NCI-H2196 treated with DMSO at 0.1 percent for 48 hours (cell line): ENCODE data around the gene RNF149.

Experiments used
- DNase-seq: peaks from one replicate; lab custom pipeline; 2025; ENCODE audit not compliant: unreplicated experiment; lab: John Stamatoyannopoulos, UW

Gene RNF149

DNA sequence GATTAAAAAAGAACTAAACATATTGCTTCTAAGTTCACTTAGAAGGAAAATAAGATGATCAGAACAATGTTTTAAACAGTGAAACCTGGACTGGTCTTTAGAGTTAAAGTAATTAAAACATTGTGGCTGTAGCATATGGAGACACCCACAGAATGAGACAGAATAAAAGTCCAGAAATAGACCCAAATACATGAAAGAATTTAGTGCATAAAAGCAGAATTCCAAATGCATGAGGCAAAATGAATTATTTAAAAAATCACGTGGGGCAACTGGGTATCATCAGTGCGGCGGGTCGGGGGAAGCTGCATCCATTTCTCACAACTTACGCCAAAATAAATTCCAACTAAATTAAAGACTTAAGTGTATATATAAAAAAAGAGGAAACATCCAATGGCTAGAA is 12.1 kb downstream of the RNF149 start:
- no peak for DNase-seq

DNA sequence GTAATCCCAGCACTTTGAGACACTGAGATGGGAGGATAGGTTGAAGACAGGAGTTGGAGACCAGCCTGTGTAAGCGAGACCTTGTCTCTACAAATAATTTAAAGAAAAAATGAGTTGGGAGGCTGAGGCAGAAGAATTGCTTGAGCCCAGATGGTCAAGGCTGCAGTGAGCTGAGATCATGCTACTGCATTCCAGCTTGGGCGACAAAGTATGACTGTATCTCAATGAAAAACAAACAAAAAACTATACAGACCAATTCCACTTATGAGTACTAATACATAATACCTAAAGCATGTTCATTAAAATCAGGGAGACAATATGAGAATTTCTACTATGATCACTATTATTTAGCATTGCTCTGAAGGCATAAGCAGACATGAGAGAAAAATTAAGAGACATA is 12.6 kb downstream of the RNF149 start:
- DNase-seq: no peak

GRCh38 chr2:101294861-101295260 is 13.6 kb downstream of the RNF149 start:
- no peak for DNase-seq

DNA sequence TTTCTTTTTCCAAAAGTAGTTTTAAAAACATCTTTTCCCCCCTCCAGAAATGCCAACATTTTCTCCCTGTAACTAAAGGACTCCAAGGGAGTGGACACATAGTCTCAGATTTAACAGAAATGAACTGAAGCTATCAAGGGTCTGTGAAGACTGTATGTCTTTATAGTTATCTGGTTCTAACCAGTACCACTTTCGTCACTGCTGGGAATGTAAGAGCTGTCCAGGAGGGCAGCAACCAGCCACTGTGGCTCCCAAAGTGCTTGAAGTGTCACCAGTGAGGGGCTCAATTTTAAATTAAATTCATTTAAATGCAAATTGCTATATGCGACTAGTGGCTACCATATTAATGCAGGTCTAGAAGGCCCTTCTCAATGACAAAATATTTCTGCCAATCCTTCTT is 15.0 kb downstream of the RNF149 start:
- no peak for DNase-seq

DNA sequence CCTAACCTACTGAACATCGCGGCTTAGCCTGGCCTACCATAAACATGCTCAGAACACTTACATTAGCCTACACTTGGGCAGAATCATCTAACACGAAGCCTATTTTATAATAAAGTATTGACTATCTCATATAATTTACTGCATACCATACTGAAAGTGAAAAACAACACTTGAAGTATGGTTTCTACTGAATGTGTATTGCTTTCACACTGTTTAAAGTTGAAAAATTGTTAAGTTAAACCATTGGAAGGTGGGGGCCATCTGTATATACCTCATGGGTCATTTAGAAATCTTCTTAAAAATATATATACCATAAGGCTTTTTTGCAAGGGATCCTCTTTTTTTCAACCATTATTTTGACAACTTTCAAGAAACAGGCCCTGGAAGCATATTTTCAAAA is 16.5 kb downstream of the RNF149 start:
- no peak for DNase-seq

- no peak for DNase-seq
These were observed 17.8 kb downstream of the RNF149 start for GRCh38 chr2:101290711-101291110.

DNA sequence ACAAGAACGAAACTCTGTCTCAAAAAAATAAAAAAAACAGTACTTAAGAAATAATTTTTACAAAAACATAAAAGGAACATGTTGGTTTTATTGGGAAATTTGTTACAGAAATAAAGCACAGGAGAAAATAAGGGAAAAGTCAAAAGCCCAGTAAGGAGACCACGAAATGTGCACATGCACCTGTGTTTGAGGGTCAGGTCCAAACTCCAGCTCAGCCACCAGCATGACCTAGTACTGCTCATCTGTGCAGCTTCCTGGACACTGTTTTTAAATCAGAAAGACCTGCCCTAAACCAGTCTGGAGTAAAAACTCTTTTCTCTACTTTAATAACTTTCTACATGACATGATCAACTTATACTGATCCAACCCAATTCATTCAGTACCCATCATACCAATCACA is 21.2 kb downstream of the RNF149 start:
- no peak for DNase-seq

DNA sequence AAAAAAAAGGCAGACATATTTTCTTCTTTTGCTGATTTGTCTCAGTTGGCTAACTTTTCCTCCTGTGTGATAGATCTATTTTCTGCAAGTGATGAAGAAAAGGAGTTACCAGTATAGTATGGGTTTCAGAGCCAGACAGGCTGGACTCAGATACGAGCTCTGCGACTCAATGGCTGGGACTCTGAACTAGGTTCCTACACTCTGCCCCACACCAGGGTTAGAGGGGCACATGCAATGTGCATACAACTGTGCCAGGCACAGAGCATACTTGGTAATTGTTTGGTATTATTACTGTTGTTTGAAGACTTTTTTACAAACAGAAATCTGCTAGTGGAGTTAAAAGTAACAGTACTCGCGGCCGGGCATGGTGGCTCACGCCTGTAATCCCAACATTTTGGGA is 21.8 kb downstream of the RNF149 start:
- DNase-seq: no peak

DNA sequence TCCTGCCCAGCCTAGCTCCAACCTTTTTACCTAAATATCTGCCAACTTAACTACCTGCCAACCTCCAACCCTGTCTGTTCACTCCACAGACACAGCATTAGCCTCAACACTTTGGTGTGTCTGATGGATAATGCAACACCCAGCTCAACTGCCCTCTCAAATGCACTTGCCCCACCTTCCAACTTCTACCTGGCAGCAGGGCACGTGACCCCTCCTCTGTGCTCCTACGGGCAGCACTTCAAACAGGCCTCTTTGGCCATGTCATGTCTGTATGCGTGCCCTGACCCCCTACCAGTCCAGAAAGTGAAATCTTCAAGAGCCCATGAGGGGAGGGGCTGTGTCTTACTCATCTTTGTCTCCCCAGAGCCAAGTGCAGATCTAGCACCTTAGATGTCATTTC is 25.5 kb downstream of the RNF149 start:
- DNase-seq: no peak

DNA sequence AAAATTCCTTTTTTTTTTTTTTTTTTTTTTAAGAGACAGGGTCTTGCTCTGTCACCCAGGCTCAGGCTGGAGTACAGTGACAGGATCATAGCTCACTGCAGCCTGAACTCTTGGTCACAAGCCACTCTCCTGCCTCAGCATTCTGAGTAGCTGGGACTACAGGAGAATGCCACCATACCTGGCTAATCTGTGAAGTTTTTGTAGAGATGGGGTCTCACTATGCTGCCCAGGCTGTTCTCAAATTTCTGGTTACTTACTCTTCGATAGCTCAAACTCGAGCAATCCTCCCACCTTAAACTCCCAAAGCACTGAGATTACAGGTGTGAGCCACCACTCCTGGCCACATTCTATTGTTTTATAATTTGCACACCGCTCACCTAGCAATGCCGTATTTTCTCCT is 27.0 kb downstream of the RNF149 start:
- no peak for DNase-seq

DNA sequence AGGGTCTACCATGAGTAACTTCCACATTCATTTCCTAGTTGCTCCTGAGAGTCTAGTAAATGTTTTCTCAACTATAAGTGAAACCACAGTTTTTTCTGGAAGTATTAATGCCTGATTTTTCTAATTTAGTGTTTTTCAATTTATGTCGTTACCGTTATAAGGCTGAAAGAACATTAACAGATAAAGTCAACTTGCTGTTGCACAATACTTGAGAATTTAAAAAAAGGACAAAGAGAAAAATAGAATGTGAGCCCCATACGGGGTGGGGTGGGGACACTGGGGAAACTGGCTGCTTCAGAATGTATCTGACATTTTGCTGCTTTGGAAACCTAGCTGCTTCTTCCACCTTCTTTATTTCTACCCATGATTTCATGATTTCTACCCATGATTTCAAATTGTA is 29.6 kb downstream of the RNF149 start:
- no peak for DNase-seq

DNA sequence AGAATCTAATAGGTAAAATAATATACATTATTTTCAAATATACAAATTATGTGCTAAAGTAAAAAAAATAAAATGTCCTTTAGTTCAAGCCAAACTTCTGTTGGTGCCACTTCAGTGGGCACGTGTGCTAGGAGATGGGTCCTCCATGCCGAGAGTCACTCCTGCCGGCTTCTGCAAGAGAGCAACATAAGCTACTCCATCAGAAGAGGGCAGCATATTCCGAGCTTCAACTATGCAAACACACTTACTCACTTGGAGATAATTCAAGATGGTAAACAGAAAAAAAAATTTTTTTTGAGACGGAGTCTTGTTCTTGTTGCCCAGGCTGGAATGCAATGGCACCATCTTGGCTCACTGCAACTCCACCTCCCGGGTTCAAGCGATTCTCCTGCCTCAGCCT is 31.4 kb downstream of the RNF149 start:
- DNase-seq: no peak

DNA sequence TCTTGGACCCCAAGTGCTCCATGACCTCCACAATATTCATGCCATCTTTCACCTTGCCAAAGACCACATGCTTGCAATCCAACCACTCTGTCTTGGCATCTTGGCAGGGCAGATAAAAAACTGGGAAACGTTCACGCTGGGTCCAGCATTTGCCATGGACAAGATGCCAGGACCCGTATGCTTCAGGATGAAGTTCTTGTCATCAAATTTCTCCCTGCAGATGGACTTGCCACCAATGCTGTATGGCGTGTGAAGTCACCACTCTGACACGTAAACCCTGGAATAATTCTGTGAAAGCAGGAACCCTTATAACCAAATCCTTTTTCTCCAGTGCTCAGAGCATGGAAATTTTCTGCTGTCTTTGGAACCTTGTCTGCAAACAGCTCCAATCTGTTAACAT is 34.4 kb downstream of the RNF149 start:
- no peak for DNase-seq

DNA sequence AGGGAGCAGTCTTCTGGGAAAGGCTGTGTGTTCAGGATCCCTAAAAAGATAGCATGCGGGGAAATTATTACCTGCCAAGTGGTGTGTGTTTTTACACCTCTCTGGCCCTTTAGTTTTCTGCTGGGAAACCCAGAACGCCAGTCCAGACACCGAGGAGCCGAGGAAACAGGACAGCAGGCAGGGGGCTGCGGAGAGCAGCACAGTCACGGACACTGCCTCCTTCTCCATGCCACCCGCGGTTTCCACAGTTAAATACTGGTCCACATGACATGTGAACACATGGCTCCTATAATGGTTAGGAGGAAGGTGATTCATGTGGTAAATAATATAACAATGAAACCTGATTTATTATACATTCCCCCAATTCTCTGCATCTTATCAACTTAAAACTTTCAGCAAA is 35.4 kb downstream of the RNF149 start:
- no peak for DNase-seq

GRCh38 chr2:101272045-101272784 is 36.3 kb downstream of the RNF149 start:
- DNase-seq: no peak

- DNase-seq: no peak
These were observed 37.7 kb downstream of the RNF149 start for GRCh38 chr2:101270700-101271259.

- DNase-seq: no peak
These were observed 40.5 kb downstream of the RNF149 start for GRCh38 chr2:101267671-101268656.

- no peak for DNase-seq
These were observed 42.5 kb downstream of the RNF149 start for GRCh38 chr2:101265893-101266499.

- DNase-seq: peak; percentile 9
These were observed 44.1 kb downstream of the RNF149 start for GRCh38 chr2:101264360-101264939.

DNA sequence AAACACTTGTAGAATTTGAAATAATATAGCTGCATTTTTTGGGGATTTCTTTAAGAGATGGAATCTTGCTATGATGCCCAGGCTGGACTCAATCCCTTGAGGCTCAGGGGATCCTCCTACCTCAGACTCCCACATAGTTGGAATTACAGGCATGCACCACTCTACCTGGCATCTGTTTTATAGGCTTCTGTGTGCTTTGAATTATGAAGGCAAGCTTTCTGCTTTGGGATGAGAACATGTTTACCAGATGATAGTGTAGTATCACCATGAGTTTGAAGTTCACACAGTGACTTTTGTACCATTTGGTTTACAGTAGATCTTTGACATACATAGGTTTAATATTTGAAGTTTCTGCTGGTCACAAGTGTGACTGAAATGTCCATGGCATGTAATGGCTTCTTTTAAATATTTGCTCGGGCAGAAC is 45.1 kb downstream of the RNF149 start:
- DNase-seq: no peak

DNA sequence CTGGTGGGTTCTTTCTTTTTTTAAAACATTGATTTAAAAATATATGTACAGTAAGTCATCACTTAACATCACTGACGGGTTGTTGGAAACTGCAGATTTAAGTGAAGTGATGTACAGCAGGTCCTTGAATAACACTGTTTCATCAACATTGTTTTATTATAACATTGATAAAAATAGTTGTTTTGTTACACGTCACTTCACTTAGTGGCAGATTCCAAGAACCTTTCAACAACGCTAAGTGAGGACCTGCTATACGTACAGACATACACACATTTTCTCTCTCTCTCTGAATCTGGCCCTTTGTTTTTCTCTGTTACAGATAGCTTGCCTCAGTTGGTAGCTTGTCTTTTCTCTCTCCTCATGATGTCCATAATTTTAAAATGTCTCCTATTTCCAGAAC is 46.4 kb downstream of the RNF149 start:
- DNase-seq: no peak
